ENCODE measurements around the gene KCNH1.
"Not testable (repeated sequence)": the region's sequence is repeated elsewhere in the genome, so short reads cannot be mapped to it uniquely, and the experiment has no call there.

Gene KCNH1

DNA sequence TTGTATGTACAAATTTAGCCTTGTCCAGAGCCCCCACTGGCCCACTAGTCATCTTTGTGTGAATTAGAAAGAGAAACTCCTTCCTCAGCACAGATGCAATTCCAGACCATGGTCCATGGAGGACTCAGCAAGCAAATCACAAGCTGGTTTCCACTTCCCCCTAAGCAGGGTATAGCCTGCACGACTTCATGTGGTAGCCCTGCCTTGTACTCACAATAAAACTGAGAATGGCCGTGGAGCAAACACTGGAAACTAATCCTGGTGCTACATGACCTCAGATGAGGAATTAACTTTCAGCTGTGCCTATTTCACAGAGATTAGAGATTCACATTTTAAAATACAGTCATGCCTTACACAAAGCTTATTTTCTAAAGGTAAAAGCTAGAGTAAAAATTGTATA is 32.5 kb downstream of the KCNH1 start:
- no peak for DNase-seq (ENCODE audit: low read depth in 2 of 2)

DNA sequence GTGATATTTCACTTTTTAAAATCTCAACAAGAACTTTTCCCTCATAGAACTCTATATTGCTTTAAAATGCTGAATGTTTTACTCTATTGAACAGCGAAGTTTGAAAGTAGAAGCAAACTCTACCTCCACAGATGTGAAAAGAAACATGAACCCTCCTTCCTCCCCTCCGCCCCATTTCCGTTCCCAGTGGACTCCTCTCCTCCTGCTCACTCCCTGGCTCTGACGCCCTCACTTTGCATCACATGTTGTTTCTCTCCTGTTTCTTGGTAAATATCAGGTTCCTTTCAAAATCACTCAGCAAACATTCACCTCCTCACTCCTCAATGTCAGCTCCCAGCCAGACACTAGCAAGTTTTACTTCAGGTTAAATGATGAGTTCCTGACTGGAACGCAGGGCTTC is 34.6 kb downstream of the KCNH1 start:
- no peak for DNase-seq (ENCODE audit: low read depth in 2 of 2)

DNA sequence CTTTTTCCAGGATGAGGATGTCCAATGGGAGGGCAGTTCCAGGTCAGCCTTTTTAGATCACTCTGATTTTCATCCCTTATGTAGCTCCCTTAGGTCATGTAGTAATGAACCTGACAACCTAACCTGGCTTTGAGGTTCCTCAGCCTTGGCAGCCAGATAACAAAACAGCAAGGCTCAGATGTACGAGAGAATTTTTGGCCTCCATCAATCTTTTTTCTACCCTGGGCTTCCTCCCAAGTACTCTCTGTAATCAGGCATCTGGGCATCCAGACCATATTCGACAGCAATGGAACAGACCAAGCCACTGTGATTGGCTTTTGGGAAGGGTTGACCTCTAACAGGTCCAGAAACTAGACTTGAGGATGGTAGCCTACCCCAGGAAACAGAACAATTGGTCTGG is 38.6 kb downstream of the KCNH1 start:
- DNase-seq (ENCODE audit: low read depth in 2 of 2), result no peak

- DNase-seq (ENCODE audit: low read depth in 2 of 2), result no peak
These were observed 41.0 kb downstream of the KCNH1 start for GRCh38 chr1:211092955-211093354.

DNA sequence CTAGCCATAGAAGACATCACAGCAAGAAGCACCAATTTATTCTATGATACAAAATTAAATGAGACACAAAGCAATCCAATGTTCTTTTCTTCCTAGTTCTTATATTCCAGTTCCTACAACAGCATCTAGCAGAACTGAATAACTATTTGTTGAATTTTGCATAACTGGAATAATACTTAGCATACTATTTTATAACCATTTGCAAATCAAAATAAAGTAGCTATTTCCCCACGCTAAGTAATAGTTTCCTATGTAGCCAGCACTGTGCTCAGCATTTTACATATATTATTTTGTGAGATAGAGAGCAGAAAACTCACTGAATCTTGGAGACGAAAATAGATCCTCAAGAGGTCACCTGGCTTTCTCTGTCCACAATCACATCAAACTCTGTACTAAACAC is 42.1 kb downstream of the KCNH1 start:
- no peak for DNase-seq (ENCODE audit: low read depth in 2 of 2)

GRCh38 chr1:211089536-211089935 is 44.4 kb downstream of the KCNH1 start:
- DNase-seq (ENCODE audit: low read depth in 2 of 2), result no peak

- DNase-seq (ENCODE audit: low read depth in 2 of 2), result no peak
These were observed 45.8 kb downstream of the KCNH1 start for GRCh38 chr1:211088156-211088555.

DNA sequence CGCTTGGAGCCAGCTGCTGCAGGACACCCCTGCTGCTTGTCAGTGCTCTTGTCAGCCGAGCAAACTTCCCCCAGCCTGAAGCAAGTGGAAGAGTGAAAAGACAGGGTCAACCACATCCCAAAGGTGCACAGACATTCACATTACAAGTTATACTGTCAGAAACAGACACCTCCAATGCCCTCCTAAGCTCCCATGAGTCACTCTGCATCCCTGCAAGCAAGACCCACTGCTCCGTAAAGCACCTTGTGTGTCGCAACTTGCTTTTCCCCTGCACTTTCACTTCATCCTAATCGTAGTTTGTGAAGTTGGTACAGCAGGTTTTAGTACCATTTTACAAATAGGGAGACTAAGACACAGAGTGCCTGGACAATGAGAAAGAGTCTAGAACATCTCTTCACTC is 51.1 kb downstream of the KCNH1 start:
- no peak for DNase-seq (ENCODE audit: low read depth in 2 of 2)

DNA sequence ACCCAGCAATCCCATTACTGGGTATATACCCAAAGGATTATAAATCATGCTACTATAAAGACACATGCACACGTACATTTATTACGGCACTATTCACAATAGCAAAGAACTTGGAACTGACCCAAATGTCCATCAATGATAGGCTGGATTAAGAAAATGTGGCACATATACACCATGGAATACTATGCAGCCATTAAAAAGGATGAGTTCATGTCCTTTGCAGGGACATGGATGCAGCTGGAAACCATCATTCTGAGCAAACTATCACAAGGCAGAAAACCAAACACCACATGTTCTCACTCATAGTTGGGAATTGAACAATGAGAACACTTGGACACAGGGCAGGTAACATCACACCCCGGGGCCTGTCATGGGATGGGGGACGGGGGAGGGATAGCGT is 52.5 kb downstream of the KCNH1 start:
- not testable (repeated sequence) for DNase-seq (ENCODE audit: low read depth in 2 of 2)

- DNase-seq (ENCODE audit: low read depth in 2 of 2), result no peak
These were observed 65.0 kb downstream of the KCNH1 start for GRCh38 chr1:211068976-211069375.

- DNase-seq (ENCODE audit: low read depth in 2 of 2), result no peak
These were observed 67.1 kb downstream of the KCNH1 start for GRCh38 chr1:211066781-211067384.

GRCh38 chr1:211041838-211042237 is 92.1 kb downstream of the KCNH1 start:
- not testable (repeated sequence) for DNase-seq (ENCODE audit: low read depth in 2 of 2)

GRCh38 chr1:211037095-211037494 is 96.9 kb downstream of the KCNH1 start:
- no peak for DNase-seq (ENCODE audit: low read depth in 2 of 2)

- DNase-seq (ENCODE audit: low read depth in 2 of 2), result no peak
These were observed 97.4 kb downstream of the KCNH1 start for GRCh38 chr1:211036381-211037060.

DNA sequence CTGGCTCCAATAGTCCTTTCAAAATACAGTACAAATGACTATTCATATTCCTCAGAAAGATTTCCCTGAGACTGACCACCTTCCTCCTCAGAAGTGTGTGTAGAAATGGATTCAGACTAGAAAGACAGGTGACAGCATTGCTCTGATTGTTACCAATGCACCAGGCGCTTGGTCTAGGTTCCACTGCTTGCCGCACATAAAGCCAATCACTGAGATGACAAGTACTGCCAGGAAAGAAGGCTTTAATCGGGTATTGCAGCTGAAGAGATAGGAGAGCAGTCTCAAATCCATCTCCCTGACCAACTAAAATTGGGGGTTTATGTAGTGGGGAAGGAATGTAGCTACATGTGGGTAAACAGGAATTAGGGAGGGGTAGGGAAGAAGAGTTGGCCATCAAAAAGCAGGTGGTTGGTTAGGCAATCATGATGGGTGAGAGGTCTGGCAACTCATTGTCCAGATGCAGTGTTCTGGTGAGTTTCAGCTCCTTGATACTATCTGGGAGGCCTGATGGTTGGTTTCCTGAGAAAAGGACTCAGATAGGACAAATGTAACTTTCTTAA is 98.0 kb downstream of the KCNH1 start:
- no peak for DNase-seq (ENCODE audit: low read depth in 2 of 2)

GRCh38 chr1:211033921-211034525 is 99.9 kb downstream of the KCNH1 start:
- no peak for DNase-seq (ENCODE audit: low read depth in 2 of 2)

DNA sequence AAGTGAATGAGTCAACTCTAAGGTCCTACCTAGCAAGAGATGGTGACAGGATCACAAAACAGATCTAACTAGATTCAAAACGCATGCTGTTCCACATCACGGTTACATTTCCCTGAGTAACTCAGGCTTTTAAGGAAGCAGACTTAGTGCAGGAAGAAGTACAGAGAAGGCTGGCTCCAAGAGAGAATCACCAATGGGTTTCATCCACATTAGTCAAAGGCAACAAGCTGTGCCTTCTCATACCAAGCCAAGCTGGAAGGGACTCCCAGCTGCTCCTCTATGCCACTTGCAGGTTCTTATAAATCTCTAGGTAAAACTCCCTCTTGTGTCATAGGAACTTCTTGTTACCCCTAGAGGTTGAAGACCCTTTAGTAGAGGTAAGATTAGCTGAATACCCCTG is 109.0 kb downstream of the KCNH1 start:
- no peak for DNase-seq (ENCODE audit: low read depth in 2 of 2)

- no peak for DNase-seq (ENCODE audit: low read depth in 2 of 2)
These were observed 114.7 kb downstream of the KCNH1 start for GRCh38 chr1:211019266-211019665.

DNA sequence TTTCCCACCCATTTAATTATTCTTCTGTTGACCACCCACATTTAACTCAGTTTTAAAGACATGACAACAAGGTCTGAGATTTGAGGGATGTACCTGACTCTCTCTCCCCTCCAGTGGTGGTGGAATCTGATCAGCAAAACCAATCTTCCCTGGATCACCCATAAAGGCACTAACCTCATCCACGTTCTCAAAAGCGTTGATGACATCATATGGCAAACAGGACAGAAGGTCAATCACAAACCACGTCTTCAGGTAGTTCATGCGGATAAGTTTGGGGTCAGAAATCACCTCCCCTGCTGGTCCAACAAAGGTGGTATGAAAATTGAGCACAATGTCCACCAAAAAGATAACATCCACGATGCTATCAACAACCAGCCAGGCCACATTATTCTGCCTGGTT is 115.3 kb downstream of the KCNH1 start:
- DNase-seq (ENCODE audit: low read depth in 2 of 2), result no peak

DNA sequence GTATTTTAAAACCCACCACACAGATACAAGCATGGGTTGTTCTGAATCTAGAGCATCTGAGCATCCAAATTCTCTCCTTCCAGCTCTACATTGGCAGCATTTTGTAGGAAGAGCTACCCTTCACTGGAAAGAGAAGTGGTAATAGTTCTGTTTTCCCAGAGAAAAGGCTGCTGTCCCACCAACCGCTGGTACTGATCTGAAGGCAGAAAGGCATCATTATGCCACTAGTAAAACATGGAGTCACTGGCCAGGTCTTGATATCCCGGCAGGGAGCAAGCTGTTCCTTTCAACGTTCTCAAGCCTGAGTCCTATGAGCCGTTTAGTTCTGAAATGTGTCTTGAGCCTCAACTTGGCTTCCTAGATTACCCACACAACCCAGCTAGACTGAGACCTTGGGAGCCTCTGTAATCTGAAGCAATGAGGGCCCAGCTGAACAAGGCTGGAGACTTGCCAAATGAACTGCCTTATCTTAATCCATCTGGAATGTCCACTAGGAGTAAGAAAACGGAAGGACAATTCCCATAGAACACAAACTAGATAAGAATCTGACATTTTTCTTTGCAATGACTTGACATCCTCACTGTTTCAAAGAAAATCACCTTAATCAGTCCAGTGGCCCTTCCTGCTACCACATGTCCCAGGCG is 116.8 kb downstream of the KCNH1 start:
- DNase-seq (ENCODE audit: low read depth in 2 of 2), result no peak

GRCh38 chr1:211014275-211014674 is 119.7 kb downstream of the KCNH1 start:
- DNase-seq (ENCODE audit: low read depth in 2 of 2), result no peak

Measured in stimulated activated CD4-positive, alpha-beta T cell treated with anti-CD3 and anti-CD28 coated beads, Interleukin-4, amount 100 ng/mL, for 48 hours (primary cell).